Measurements from ENCODE around the gene SPATA20.

The SPATA20 gene

GRCh38 chr17:50544516-50544915, 2.5 kb upstream of the SPATA20 start:
- H3K27ac ChIP-seq: no peak overlapping the region
- no peak overlapping the region for H3K4me3 ChIP-seq (ENCODE audit: low read depth, low read length)
- in situ Hi-C loops (cut with HindIII; ENCODE audit: low pct_ligation_motif_present, low sequenced_read_pairs): no loop called here
- no peaks in the 10 kb centered on the region for H3K27me3 ChIP-seq (replicated peaks)
- H3K36me3 ChIP-seq (replicated peaks): no peaks in the 10 kb centered on the region
- DNase-seq: no peak
- TF ChIP-seq CTCF (IDR thresholded peaks at IDR 0.05; ENCODE audit: low read depth, low read length, missing control alignments): no peak

- Histone ChIP-seq H3K4me3 (ENCODE audit: low read depth, low read length) (no peak overlapping the region), H3K27ac (no peak overlapping the region), H3K27me3 (replicated peaks) (no peaks in the 10 kb centered on the region), H3K36me3 (replicated peaks) (no peaks in the 10 kb centered on the region)
- in situ Hi-C loops (cut with HindIII; ENCODE audit: low pct_ligation_motif_present, low sequenced_read_pairs): no loop called here
- TF ChIP-seq CTCF (IDR thresholded peaks at IDR 0.05; ENCODE audit: low read depth, low read length, missing control alignments): no peak
- no peak for DNase-seq
Observed at GRCh38 chr17:50545311-50545710, 1.7 kb upstream of the SPATA20 start.

- Histone ChIP-seq H3K27me3 (replicated peaks) (no peaks in the 10 kb centered on the region), H3K27ac (no peak overlapping the region), H3K36me3 (replicated peaks) (peaks cover 3% of the 10 kb centered on the region), H3K4me3 (ENCODE audit: low read depth, low read length) (peak overlapping the region; percentile 66)
- no peak for DNase-seq
- TF ChIP-seq CTCF (IDR thresholded peaks at IDR 0.05; ENCODE audit: low read depth, low read length, missing control alignments): no peak
- in situ Hi-C loops (cut with HindIII; ENCODE audit: low pct_ligation_motif_present, low sequenced_read_pairs): no loop called here
Observed at GRCh38 chr17:50546701-50547034, 306 bp upstream of the SPATA20 start.

- Histone ChIP-seq H3K27ac (no peak overlapping the region), H3K27me3 (replicated peaks) (no peaks in the 10 kb centered on the region), H3K4me3 (ENCODE audit: low read depth, low read length) (peak overlapping the region; percentile 66), H3K36me3 (replicated peaks) (peaks cover 3% of the 10 kb centered on the region)
- TF ChIP-seq CTCF (IDR thresholded peaks at IDR 0.05; ENCODE audit: low read depth, low read length, missing control alignments): no peak
- DNase-seq: no peak
- in situ Hi-C loops (cut with HindIII; ENCODE audit: low pct_ligation_motif_present, low sequenced_read_pairs): no loop called here
Observed at GRCh38 chr17:50547736-50548083, 736 bp downstream of the SPATA20 start.

- no peak overlapping the region for H3K4me3 ChIP-seq (ENCODE audit: low read depth, low read length)
- H3K36me3 ChIP-seq (replicated peaks): peaks cover 3% of the 10 kb centered on the region
- no peak for DNase-seq
- in situ Hi-C loops (cut with HindIII; ENCODE audit: low pct_ligation_motif_present, low sequenced_read_pairs): no loop called here
- H3K27ac ChIP-seq: no peak overlapping the region
- H3K27me3 ChIP-seq (replicated peaks): no peaks in the 10 kb centered on the region
- no peak for TF ChIP-seq CTCF (IDR thresholded peaks at IDR 0.05; ENCODE audit: low read depth, low read length, missing control alignments)
Observed at GRCh38 chr17:50548831-50549230, 1.9 kb downstream of the SPATA20 start.

GRCh38 chr17:50549256-50549941, 2.4 kb downstream of the SPATA20 start:
- no peak for TF ChIP-seq CTCF (IDR thresholded peaks at IDR 0.05; ENCODE audit: low read depth, low read length, missing control alignments)
- no peak overlapping the region for H3K27ac ChIP-seq
- in situ Hi-C loops (cut with HindIII; ENCODE audit: low pct_ligation_motif_present, low sequenced_read_pairs): no loop called here
- no peak overlapping the region for H3K4me3 ChIP-seq (ENCODE audit: low read depth, low read length)
- no peaks in the 10 kb centered on the region for H3K27me3 ChIP-seq (replicated peaks)
- no peak for DNase-seq
- H3K36me3 ChIP-seq (replicated peaks): peaks cover 3% of the 10 kb centered on the region

Data from brain microvascular endothelial cell (primary cell).